ENCODE measurements around the gene OTP.
"Not testable (repeated sequence)": the region's sequence is repeated elsewhere in the genome, so short reads cannot be mapped to it uniquely, and the experiment has no call there.

Gene OTP

DNA sequence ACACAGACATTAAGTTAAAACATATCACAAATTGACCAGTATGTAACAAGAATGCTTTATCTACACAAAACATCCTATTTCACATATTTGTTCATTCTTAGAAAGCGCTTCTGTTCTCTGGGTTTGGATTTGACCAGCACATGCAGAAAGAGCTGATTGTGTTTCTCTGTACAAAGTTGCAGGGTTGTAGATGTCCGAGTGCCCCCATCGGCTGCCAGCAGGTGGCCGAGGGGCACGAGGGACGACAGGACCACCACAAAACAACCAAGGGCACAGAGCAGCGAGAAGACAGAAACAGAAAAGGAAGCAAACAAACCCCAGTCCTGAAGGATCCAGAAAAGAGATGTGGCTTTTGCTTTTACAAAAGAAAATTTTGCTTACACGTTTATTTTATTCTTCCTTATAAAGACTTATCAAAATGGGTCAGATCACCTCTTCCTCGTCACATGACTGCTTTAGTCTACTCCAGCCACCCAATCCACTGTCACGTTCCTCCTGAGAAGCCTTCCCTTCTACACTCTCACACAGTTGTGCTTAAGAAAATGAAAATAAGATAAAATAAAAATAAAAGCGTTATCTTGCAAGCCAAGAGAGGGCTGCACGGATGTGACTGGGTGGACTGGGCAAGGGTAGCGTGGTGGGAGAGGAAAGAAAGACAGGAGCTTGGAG, 9.5 kb downstream of the OTP start:
- TF ChIP-seq CTCF (IDR thresholded peaks at IDR 0.05; ENCODE audit: low read depth, low read length), result no peak
- no peak for DNase-seq (ENCODE audit: low read depth in 2 of 2)
- no peak overlapping the region for H3K4me3 ChIP-seq (replicated peaks in 1 of 2; ENCODE audit: low read depth in 2 of 2, low read length in 2 of 2)

- no peak for DNase-seq (ENCODE audit: low read depth in 2 of 2)
- TF ChIP-seq CTCF (IDR thresholded peaks at IDR 0.05; ENCODE audit: low read depth, low read length), result no peak
- H3K4me3 ChIP-seq (replicated peaks in 1 of 2; ENCODE audit: low read depth in 2 of 2, low read length in 2 of 2), result no peak overlapping the region
Observed at GRCh38 chr5:77627869-77628674, 10.4 kb downstream of the OTP start.

- no peak for DNase-seq (ENCODE audit: low read depth in 2 of 2)
- H3K4me3 ChIP-seq (replicated peaks in 1 of 2; ENCODE audit: low read depth in 2 of 2, low read length in 2 of 2), result no peak overlapping the region
- no peak for TF ChIP-seq CTCF (IDR thresholded peaks at IDR 0.05; ENCODE audit: low read depth, low read length)
Observed at GRCh38 chr5:77623203-77623740, 15.2 kb downstream of the OTP start.

- no peak overlapping the region for H3K4me3 ChIP-seq (replicated peaks in 1 of 2; ENCODE audit: low read depth in 2 of 2, low read length in 2 of 2)
- no peak for DNase-seq (ENCODE audit: low read depth in 2 of 2)
- TF ChIP-seq CTCF (IDR thresholded peaks at IDR 0.05; ENCODE audit: low read depth, low read length), result no peak
Observed at GRCh38 chr5:77621440-77621839, 17.1 kb downstream of the OTP start.

- TF ChIP-seq CTCF (IDR thresholded peaks at IDR 0.05; ENCODE audit: low read depth, low read length), result no peak
- H3K4me3 ChIP-seq (replicated peaks in 1 of 2; ENCODE audit: low read depth in 2 of 2, low read length in 2 of 2), result no peak overlapping the region
- DNase-seq (ENCODE audit: low read depth in 2 of 2), result no peak
Observed at GRCh38 chr5:77620405-77620804, 18.1 kb downstream of the OTP start.

DNA sequence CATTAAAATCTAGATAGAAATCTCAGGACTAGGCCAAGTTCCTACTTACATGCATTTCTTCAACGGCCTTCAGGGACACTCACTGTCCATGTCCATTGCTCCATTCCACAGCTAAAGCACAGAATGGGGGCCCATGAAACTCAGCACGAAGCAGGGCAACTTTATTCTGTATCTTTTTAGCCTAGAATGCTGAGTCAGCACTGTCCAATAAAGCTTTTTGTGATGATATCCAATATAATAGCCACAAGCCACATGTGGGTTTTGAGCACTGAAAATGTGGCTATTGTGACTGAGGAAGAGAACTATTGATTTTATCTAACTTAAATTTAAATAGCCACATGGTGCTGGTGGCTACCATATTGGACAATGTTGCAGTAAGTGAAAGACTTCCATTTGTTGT, 21.6 kb downstream of the OTP start:
- no peak overlapping the region for H3K4me3 ChIP-seq (replicated peaks in 1 of 2; ENCODE audit: low read depth in 2 of 2, low read length in 2 of 2)
- no peak for DNase-seq (ENCODE audit: low read depth in 2 of 2)
- TF ChIP-seq CTCF (IDR thresholded peaks at IDR 0.05; ENCODE audit: low read depth, low read length), result no peak

- DNase-seq (ENCODE audit: low read depth in 2 of 2), result not testable (repeated sequence)
Observed at GRCh38 chr5:77608927-77609326, 29.6 kb downstream of the OTP start.

More at GRCh38 chr5:77608927-77609326, 29.6 kb downstream of the OTP start:
- H3K4me3 ChIP-seq (replicated peaks in 1 of 2; ENCODE audit: low read depth in 2 of 2, low read length in 2 of 2), result not testable (repeated sequence)

Data from cardiac fibroblast (primary cell).